NCI-H345 (cell line): Measurements from ENCODE around the gene MAP3K6.
"Not testable (repeated sequence)": the region's sequence is repeated elsewhere in the genome, so short reads cannot be mapped to it uniquely, and the experiment has no call there.

Experiments used
- DNase-seq: peaks from one replicate; lab custom pipeline; 2025; lab: John Stamatoyannopoulos, UW

The MAP3K6 gene, protein sequence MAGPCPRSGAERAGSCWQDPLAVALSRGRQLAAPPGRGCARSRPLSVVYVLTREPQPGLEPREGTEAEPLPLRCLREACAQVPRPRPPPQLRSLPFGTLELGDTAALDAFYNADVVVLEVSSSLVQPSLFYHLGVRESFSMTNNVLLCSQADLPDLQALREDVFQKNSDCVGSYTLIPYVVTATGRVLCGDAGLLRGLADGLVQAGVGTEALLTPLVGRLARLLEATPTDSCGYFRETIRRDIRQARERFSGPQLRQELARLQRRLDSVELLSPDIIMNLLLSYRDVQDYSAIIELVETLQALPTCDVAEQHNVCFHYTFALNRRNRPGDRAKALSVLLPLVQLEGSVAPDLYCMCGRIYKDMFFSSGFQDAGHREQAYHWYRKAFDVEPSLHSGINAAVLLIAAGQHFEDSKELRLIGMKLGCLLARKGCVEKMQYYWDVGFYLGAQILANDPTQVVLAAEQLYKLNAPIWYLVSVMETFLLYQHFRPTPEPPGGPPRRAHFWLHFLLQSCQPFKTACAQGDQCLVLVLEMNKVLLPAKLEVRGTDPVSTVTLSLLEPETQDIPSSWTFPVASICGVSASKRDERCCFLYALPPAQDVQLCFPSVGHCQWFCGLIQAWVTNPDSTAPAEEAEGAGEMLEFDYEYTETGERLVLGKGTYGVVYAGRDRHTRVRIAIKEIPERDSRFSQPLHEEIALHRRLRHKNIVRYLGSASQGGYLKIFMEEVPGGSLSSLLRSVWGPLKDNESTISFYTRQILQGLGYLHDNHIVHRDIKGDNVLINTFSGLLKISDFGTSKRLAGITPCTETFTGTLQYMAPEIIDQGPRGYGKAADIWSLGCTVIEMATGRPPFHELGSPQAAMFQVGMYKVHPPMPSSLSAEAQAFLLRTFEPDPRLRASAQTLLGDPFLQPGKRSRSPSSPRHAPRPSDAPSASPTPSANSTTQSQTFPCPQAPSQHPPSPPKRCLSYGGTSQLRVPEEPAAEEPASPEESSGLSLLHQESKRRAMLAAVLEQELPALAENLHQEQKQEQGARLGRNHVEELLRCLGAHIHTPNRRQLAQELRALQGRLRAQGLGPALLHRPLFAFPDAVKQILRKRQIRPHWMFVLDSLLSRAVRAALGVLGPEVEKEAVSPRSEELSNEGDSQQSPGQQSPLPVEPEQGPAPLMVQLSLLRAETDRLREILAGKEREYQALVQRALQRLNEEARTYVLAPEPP (N-terminal part only)

DNA sequence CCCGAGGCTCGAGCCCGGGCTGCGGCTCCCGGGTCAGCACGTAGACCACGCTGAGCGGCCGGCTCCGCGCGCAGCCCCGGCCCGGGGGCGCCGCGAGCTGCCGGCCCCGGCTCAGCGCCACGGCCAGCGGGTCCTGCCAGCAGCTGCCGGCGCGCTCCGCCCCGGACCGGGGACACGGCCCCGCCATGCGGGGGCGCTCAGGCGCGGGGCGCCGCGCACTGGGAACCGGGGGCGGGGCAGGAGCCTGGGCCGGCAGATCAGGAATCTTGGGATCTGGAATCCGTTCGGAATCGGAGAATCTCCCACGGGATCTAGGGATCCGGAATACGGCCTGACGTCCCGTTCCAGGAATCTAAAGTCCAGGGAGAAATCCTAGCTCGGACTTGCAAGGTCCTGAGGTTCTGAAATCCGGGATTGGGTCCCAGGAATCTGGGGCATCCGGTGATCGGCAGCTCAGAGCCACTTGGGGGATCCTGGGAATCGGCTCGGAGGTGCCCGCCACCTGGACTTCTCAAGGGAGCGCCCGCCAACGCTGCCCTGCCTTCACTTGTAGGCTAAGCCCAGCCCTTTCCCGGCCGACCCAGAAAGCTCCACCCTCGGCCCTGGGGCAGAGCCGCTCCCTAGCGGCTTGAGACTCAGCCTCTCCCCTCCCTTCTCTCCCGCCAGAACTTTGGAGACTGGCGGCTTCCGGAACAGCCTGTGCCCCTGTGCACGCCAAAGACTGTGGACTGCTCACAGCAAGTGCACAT lies at the start of gene MAP3K6:
TSS of gene MAP3K6 (minus strand) at position 551 of the 749 bp plus-strand sequence. CDS start at position 187, 364 bp downstream.
- peak; percentile 82 for DNase-seq

DNA sequence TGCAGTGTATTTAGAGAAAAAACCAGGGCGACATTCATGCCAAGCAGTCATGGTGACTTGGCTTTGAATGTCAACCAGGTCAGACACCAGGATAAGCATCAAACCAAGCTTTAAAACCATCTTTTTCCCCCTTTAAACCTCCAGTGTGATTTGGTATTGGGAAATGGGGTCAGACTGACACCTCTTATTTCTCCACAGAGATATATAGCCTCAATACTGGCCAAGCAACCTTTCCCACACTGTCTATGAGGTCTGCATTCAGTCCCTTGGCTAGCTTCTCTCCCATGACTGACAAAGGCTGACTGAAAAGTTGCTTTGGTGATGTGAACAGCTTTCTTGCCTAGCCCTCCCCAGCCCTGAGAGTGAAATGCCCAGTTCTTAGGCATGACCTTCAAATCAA lies 47.3 kb upstream of the MAP3K6 start:
- DNase-seq: no peak

DNA sequence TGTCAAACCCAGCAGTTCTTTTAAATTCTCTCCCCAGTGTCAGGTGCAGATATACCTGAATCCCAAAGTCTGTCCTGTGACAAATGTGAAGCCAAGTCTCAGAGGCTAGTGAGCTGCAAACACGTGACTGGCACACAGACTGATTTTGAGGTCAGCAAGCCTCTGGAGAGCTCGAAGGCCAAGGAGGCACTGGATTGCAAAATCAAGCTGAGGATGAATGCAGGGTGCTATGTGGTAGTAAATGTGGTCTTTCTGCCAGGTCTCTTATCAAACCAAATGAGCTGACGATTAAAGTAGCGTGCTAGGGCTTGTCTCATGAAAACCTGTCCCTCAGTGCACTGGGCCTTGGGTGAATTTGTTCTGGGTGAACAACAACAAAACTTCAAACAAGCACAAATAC lies 46.2 kb upstream of the MAP3K6 start:
- no peak for DNase-seq

DNA sequence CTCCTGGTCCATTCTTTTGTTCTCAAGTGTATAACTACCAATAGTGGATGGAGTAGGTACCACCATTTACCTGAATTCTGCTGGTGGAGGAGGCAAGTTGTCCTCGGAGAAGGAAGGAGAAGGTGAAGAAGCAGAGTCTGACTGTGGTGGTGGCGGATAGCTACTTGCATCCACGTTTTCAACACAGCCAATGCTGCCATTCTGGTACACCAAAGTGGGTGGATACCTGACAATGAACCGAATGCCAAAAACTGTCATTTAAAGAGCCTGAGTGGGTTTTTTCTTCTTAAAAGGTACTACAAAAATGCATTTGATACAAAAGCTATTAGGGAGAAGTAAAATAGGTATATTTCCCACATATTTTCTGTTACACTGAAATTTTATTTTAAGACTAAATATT lies 45.7 kb upstream of the MAP3K6 start:
- no peak for DNase-seq

DNA sequence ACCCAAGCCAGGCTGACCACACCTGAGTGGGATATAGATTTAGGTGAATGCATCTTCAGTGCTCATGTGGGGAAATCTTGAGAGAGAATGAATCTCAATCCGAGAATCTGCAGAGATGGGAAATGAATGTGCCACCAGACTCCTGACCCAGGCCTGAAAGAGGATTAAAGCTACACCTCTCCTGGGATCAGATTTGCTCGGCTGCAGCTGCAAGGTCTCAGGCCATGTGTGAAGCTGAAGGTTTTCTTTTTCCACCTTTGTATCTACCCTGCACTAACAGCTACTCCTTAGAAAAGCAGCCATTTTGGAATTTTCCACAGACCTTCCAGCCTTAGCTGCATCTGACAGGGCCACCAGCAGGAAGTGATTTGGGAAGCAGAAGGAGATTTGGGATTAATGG lies 43.9 kb upstream of the MAP3K6 start:
- no peak for DNase-seq

DNA sequence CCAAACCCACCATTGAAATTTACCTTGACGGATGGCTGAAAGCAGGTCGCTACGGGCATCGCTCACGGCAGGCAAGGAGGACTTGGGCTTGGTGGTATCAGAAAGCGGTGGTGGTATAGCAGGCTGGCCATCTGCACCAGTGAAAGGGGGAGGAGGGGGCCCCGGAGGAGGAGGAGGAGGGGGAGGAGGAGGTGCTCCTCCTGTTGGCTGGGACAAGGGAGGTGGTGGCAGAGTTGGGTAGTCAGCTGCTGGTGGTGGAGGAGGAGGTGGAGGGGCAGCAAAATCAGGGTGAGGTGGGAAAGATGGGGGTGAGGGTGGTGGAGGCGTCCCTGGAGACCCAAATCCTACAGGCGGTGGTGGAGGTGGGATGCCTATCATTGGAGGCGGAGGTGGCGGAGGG lies 42.9 kb upstream of the MAP3K6 start:
- DNase-seq: no peak

DNA sequence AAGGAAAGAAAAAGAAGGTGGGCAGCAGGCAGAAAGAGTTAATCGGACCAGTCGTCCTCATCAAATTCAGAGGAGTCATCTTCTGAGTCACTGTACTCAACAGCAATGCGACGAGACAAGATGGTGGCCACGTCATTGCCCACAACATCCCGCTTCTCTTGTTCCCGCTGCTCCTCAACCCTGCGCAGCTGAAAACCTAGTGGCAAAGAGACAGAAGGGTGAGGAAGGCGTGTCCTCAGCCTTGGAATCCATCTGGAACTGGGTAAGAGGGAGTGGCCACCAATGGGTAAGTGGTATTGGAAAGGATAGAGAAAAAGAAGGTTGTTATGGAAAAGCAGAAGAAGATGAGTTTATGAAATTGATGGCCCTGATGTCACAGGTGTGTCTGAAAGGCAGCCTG lies 41.4 kb upstream of the MAP3K6 start:
- DNase-seq: no peak

DNA sequence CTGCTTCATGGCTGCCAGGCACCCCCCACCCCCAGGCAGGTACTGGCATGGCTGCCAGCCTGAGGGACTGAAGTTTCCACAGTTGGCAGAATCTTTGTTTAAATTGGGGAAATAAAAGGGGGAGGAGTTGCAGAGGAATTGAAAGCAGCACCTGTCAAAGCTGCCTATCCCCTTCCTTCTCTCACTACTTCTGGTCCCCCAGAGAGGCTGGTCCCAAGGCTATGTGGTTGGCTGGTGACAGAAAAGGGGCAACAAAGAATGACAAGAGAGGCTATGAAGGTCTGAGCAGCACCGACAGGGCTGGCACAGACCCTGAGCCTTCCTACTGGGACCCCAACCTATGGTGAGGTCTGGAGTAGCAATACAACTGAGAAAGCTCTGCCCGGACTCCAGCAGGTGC lies 40.0 kb upstream of the MAP3K6 start:
- DNase-seq: not testable (repeated sequence)

DNA sequence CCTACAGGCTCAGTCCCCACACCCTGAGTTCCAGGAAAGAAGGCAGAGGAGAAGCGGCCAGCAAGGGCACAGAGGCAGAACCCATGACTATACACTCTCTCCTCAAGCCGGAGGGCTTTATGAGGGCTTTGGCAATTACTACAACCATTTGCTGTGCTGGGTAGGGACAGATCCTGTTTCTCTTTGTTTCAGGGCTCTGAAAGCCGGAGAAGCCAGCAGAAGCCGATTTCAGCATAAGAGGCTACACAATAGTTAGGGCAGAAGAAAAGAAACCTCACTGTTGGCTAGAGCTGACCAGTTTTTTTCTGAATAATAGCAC lies 39.6 kb upstream of the MAP3K6 start:
- DNase-seq: no peak

DNA sequence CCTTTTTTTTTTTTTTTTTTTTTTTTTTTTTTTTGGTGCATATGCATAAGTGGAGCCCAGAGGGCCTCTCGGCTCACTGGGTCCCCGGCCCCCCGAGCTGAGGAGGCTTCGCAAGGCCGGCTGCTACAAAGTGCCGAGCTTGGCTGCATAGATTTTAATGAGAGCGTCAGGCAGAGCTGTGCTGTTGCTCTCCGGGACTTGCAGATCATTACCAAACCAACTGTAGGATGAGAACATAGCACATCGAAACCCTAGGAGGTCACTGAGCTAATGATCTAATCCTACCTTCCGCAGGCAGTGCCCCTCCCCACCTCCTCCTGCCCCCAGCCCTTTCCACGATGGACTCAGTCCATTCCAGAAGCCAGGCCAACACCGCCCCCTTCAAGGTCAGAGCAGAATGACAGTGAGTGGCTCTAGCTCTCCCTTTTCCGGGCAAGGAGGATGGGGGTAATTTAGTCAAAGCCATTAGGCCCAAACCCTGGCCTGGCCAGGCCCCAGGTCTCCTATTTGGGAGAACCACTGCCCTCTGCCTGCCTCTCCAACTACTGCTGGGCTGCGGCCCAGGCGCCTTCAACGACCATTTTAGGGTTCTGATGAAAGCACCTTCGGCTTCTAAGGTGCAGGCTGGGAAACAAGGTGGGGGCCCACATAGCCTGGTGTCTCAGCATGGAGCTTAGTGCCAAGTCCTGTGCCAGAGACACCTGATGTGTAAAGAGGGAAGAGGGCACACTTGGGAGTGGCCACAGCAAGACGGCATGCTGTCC lies 39.0 kb upstream of the MAP3K6 start:
- not testable (repeated sequence) for DNase-seq

DNA sequence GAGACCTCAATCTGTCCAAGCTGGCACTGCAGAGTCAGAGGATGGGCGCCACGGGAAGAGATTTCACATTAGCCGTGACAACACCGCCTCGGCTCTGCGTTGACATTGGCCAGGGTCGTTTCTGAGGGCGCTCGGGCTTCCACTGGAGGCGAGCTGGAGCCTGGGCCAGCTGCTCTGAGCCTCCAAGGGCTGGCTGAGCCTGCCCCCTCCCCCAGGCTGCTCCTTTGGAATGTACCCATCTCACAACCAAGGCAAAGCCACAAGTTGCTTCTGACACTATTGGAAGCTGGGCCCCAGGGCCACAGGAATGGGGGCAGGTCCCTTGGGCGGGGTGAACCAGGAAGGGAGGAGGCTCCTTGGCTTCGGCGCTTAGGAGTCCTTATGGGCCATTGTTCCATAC lies 38.3 kb upstream of the MAP3K6 start:
- DNase-seq: no peak

DNA sequence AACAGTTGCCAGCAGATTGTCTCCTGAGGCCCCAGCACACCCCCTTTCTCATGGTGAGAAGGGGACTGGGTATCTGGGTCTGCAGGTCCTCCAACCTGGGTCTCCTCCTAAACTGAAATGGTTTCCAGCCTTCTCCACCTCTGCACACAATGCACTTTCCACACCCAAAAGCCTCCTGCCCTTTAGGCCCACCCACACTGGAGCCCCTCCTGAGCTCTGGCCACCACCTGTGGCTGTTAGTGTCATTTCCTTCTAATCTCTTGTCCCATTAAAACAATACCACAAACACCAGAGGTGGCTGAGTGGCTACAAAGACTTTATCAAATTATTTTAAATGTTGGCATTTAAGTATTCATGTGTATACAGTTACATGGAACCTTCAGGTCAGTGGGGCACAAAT lies 37.2 kb upstream of the MAP3K6 start:
- DNase-seq: no peak

DNA sequence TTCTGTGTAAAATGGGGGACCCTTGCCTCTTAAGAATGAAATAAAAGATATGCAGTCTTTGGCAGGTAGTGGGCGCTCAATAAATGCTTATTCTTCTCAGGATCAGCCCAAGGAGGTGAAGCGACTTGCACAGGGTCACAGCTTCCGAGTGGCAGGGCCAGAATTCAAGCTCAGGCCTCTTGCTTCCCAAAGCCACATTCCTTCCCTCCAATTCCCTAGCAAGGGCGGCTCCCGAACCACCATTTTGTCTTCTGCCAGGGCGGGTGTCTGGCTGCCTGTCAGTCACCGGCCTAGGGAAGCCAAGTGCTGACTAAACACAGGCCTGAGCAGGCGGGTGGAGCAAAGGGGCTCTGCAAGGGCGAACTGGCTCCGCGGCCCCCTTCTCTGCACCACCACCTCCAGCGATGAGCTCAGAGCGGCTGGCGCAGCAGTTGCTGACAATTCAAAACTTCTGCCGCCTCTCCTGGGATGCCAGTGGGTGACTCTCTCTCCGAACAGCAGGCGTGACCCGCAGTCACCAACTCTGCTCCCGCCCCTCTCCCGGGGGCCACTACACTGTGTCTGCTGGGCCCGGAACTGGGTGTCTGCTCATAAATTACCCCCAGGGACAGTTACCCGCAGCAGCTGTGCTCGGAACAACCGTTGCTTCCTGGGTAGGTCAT lies 36.4 kb upstream of the MAP3K6 start:
- DNase-seq: no peak

DNA sequence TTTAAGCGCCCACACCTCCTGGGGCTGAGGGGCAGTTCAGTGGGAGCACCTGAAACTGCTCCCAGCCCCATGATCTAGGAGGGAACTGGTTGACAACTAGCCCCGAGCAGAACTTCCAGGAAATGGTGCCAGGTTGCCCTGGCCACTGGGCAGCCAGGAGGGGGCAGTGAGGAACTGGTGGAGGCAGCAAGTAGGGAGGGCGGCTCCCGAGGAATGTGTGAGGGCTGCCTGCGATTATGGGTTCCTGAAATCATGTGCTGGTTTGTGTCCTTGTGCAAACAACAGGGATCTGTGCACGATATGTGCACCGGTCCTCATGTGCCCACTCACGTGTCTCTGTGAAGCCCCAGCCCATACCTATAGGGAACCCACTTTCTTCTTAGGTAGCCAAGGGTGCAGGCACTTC lies 35.6 kb upstream of the MAP3K6 start:
- DNase-seq: no peak

DNA sequence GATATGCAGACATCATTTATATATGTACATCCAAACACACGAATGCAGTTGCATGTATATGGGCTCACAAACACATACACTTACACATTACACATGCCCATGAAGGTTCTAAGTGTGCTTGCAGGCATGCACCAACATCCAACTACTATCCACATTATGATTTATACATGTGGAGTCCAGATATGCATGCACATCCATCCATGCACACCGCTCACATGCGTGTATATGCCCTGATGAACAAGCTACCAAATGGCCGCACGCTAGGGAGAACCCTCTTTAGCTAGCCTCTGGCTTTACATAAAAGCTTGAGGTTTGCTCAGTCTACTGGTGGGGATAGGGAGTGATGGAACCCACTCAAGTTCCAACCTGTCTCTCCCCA lies 34.2 kb upstream of the MAP3K6 start:
- no peak for DNase-seq

DNA sequence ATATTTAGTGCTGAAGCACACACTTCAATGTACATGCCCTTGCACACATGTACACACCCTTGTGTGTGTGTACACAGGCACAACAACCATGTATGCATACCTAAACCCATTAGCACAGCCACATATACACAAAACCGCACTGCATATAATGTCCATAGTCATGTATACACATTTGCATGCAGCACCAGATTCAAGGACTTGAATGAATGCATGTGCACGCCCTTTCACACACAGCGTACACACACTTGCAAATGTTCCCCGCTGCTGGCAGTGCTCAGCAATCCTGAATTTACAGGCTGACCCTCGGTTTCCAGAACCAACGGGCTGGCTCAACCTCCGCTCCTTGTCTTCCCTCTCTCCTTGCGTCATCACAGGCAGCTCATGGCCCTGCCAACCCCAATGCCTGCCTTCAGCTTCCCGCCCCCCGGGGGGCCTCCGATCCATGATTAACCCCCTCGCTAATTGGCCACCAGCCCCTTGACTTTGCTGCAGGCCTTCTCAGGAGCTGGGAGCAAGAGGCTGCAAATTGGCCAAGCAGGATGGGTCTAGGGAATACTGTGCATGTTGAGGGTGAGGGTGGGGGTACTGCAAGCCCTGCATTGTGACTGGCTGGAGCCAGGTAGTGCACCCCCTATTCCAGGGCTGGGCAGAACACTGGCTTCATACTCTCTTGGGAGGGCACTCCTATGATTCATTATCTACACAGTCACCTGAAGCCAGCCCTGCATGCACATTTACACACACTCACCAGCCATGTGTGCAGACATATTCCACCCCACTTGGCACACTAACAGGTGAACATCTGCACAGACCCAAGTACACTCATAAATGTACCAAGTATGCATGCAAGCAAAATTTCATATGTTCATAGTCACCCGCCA lies 33.6 kb upstream of the MAP3K6 start:
- DNase-seq: no peak

DNA sequence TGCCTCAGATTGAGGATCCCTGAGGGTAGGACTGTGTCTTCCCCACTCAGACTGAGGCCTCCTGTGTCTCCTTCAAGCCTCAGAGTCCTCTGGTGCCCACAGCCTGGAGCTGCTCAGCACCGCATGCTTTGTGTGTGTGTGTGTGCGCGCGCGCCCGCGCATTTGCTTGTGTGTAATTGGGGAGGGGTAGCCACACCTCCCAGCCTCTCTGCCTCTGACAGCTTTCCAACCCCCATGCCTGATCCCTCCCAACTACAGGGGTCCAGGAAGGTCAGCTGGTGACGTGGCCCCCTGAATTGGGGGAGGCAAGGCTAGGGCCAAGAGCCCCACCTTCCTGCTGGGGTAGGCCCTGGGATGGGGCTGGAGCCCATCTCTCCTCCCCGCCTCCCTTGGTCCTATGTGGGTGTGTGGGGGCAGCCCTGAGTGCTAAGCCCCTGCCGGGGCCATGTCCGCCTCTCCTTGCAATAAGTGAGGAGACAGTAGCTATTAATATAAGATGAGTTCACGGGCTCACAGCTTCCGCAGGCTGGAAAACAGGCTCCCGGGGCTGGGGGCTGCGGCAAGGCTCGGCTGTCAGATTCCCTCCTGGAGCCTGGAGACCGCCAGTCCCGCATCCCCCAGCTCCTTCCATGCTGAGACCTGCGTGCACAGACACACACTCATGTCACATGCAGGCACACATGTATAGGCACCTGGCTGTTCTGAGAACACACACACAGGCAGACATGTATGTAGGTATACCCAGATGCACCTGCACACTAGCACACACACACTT lies 32.7 kb upstream of the MAP3K6 start:
- no peak for DNase-seq

DNA sequence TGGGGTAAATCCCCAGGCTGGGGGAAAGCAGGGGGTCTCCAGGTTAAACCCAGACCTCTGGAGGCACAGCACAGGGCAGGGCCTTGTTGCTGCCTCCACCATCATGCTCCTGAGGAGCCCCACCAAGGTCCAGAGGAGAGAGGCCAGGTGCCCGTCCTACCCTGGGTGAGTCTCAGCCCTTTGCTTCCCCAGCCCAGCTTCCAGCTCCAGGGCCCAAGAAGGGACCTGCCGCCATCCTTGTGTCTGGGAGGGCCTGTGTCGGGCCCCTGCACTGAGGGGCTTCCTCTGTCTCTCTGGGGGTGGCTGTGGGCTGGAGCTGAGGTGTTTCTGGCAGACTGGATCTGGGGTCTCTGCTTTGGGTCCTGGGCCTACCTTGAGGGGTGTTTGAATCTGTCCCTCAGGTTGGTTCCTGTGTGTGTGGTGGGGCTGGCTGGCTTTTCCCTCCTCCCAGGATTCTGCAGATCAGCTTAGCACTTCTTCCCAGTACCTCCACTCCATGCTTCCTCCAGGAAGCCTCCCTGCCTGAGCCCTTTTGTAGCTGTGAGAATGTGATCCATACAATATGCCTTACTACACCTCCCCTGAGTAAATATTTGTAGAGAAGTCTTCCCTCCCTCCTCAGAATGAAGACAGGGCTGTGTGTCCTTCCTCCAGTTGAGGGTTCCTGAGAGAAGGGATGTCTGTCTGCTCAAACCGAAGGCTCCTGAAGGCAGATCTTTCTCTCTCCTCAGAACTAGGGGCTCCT lies 31.8 kb upstream of the MAP3K6 start:
- no peak for DNase-seq
